Measurements from ENCODE around the gene MS4A1.
"Not testable (repeated sequence)": the region's sequence is repeated elsewhere in the genome, so short reads cannot be mapped to it uniquely, and the experiment has no call there.

Gene MS4A1

DNA sequence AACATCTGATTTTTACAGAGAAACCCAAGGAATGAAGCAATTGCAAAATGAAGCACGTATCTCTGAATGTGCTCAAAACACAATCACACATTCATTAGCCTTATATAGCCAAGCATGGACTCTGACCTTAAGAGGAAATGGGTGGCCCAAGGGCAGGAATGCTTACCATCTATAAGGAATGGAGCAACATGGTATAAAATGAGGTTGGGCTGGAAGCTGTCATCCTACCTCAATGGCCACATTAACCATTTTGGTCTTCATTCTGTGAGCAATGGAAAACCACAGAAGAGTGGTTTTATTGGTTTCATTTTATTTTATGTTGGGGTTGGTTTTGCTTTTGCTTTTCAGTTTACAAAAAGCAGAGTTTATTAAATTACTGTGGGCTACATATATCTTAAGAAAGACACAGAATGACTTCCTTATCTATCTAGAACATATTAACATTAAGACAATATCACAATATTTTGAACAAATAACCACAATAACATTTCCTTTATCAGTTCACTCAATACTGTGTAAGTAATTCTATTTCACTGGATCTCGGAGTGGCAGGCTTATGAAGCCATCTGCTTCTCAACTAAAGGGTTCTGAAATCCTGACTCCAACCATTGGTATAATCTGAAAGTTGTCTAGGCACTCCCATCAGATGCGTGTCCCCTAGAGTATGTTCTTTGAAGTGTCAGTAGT is 48.7 kb downstream of the MS4A1 start:
- DNase-seq = no peak

DNA sequence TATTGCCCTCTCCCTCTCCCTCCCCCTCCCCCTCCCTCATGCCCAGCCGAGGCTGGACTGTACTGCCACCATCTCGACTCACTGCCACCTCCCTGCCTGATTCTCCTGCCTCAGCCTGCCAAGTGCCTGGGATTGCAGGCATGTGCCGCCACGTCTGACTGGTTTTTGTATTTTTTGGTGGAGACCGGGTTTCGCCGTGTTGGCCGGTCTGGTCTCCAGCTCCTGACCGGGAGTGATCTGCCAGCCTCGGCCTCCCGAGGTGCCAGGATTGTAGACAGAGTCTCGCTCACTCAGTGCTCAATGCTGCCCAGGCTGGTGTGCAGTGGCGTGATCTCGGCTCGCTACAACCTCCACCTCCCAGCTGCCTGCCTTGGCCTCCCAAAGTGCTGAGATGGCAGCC is 54.0 kb downstream of the MS4A1 start:
- not testable (repeated sequence) for DNase-seq

DNA sequence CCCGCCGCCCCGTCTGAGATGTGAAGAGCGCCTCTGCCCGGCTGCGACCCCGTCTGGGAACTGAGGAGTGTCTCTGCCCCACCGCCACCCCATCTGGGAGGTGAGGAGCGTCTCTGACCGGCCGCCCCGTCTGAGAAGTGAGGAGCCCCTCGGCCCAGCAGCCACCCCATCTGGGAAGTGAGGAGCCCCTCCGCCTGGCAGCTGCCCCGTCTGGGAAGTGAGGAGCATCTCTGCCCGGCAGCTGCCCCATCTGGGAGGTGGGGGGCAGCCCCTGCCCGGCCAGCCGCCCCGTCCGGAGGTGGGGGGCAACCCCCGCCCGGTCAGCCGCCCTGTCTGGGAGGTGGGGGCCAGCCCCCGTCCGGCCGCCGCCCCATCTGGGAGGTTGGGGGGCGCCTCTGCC is 54.6 kb downstream of the MS4A1 start:
- not testable (repeated sequence) for DNase-seq

DNA sequence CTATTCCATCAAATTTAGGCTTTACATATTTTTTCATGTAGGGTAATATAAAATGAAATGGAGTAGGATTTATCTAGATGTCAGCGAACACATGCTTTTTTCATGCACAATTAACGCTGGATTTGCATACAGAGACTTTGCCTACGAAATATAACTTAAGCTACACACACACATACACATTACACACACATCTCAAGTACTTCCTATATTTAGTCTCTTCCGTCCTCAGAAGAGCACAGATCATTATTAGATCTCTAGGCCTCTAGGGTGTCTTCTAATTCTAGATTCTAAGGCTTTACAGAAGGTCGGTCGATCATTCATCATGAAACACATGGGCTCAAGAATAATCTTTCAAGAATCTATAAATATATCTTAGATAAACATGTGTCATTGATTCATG is 55.7 kb downstream of the MS4A1 start:
- no peak for DNase-seq

DNA sequence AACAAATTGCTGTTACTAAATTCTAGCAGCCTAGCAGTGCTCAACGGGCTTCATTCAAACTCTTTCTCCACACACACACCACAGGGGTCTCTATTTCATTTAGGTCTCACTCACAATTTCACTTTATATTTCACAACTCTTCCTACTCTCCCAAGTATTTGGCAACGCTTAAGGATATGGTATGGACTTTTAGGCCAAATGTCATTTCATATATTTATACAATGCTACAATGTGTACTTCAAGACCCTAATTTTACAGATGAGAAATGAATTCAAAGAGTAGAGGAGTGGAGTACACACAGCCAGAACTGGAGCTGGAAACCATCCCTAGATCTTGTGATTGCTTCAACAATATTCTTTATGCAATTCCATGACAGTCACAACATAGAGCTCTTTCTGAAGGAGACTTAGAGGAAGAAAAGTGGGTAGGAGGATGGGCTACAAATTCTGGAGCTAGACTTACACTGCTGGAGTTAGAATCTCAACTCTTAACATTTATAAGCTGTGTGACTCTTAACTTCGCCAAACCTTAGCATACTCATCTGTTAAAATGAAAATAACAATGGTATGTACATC is 57.1 kb downstream of the MS4A1 start:
- DNase-seq = no peak

DNA sequence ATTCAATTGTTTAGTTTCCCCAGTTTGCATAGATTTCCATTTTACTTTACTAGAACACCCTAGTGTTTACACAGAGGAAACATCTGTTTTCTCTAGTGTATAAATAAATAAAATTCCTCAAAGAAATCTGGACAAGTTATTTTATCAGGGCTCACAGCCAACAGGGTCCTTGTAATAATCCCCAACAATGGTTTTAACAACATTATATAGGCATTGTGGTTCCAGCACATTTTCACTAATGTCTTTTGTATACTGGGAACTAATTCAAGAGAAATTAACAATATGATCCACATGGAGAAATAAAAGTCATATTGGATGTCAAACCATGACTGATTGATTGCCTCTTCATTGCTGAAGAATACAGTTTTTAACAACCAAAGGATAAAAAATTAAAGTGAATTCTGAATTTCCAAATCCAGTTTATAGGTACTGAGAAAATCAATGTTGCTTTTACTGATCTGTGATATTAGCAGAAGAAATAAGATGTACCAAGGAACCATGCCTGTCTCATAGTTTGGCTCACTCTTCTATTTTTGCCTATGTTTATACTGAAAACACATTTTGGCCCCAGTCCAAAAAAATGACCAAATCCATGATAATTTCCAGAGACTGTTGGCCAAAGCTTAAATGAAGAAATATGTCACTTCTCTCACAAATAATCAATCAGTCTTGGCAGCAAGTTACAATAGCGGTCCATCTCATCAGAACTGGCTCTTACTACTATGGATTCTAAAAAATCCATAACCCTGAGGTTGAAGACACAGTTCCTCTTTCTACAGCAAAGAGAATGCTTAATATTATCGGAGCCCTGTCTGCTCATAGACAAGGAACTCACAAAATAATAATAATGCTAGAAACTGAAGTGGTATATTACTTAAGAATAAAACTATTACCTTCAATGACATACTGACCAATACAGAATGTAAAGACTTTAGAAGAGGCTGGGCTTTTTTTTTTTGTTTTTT is 58.1 kb downstream of the MS4A1 start:
- no peak for DNase-seq

DNA sequence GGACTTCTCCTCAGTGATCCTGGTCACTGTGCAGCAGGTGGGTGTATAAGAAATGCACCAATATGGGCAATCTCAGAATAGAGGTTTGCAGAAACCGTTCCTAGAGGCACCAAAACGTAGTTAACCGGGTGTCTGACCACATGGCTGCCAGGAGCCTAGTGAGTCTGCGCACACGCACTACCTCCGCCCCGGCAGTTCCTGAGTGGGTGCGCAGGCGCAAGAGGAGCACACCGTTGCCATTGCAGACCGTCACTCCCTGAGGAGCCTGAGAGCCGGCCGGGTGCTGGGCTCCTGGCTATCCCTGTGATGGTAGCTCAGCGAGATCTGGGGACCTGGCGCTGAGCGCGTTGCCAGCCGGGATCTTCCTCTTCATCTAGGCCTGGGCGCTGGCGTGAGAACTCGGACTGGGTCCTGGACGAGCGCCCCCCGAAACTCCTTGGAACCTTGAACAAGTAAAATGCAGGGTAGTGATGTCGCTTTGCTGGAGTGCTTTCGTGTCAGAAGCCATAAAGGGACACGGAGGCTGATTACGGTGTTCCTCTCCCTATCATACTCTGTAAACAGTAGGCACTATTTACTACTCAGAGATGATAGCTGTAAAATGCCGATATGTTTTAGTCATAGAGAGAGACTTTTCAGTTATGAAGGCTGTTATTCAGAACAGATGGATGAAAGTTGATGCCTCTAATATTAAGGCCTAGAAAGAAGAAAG is 59.7 kb downstream of the MS4A1 start, which contains the start of gene MS4A13:
Gene MS4A13, plus strand, starts transcription at position 249 of the 712 bp plus-strand sequence. CDS start 2,692 bp downstream, outside the sequence.
- DNase-seq = no peak

All from activated T-cell treated with anti-CD3 and anti-CD28 coated beads, Interleukin-2, amount 50 U/mL, for 1 hour (primary cell).